ENCODE results near the gene DACT2. TPM values are rescaled to one million over a fixed set of nuclear protein-coding genes. Genes with fewer than 3 reads are reported as not detected.
"Not testable (repeated sequence)": the region's sequence is repeated elsewhere in the genome, so short reads cannot be mapped to it uniquely, and the experiment has no call there.

The DACT2 gene
- polyA plus RNA-seq, 1 experiment: not detected

GRCh38 chr6:168291450-168291849, 28.1 kb downstream of the DACT2 start:
- no peak for DNase-seq (ENCODE audit: low read depth, low spot score)
- no peak overlapping the region for H3K4me3 ChIP-seq (ENCODE audit: low read depth, low read length)
- TF ChIP-seq, protein P1, sequence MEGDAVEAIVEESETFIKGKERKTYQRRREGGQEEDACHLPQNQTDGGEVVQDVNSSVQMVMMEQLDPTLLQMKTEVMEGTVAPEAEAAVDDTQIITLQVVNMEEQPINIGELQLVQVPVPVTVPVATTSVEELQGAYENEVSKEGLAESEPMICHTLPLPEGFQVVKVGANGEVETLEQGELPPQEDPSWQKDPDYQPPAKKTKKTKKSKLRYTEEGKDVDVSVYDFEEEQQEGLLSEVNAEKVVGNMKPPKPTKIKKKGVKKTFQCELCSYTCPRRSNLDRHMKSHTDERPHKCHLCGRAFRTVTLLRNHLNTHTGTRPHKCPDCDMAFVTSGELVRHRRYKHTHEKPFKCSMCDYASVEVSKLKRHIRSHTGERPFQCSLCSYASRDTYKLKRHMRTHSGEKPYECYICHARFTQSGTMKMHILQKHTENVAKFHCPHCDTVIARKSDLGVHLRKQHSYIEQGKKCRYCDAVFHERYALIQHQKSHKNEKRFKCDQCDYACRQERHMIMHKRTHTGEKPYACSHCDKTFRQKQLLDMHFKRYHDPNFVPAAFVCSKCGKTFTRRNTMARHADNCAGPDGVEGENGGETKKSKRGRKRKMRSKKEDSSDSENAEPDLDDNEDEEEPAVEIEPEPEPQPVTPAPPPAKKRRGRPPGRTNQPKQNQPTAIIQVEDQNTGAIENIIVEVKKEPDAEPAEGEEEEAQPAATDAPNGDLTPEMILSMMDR (IDR thresholded peaks at IDR 0.05; ENCODE audit: low read depth, low read length): no peak
- ChIA-PET POLR2A (no interaction called here), CTCF (no interaction called here)
- peaks cover 33% of the 10 kb centered on the region for H3K9me3 ChIP-seq (ENCODE audit: control insufficient read depth, insufficient read depth, low read length)
- H3K27ac ChIP-seq (ENCODE audit: low read depth, low read length): no peak overlapping the region
- H3K27me3 ChIP-seq (ENCODE audit: control insufficient read depth, insufficient read depth, low read length): no peaks in the 10 kb centered on the region

- H3K9me3 ChIP-seq (ENCODE audit: control insufficient read depth, insufficient read depth, low read length): peaks cover 43% of the 10 kb centered on the region
- TF ChIP-seq, protein P1 (IDR thresholded peaks at IDR 0.05; ENCODE audit: low read depth, low read length): no peak
- H3K27me3 ChIP-seq (ENCODE audit: control insufficient read depth, insufficient read depth, low read length): no peaks in the 10 kb centered on the region
- DNase-seq (ENCODE audit: low read depth, low spot score): no peak
- no peak overlapping the region for H3K27ac ChIP-seq (ENCODE audit: low read depth, low read length)
- POLR2A ChIA-PET: no interaction called here
- no peak overlapping the region for H3K4me3 ChIP-seq (ENCODE audit: low read depth, low read length)
- CTCF ChIA-PET: no interaction called here
These were observed 29.5 kb downstream of the DACT2 start for GRCh38 chr6:168290095-168290494.

- DNase-seq (ENCODE audit: low read depth, low spot score): no peak
- Histone ChIP-seq H3K27ac (ENCODE audit: low read depth, low read length) (no peak overlapping the region), H3K4me3 (ENCODE audit: low read depth, low read length) (no peak overlapping the region), H3K9me3 (ENCODE audit: control insufficient read depth, insufficient read depth, low read length) (peaks cover 41% of the 10 kb centered on the region), H3K27me3 (ENCODE audit: control insufficient read depth, insufficient read depth, low read length) (no peaks in the 10 kb centered on the region)
- TF ChIP-seq, protein P1 (IDR thresholded peaks at IDR 0.05; ENCODE audit: low read depth, low read length): no peak
- ChIA-PET CTCF (no interaction called here), POLR2A (no interaction called here)
These were observed 30.0 kb downstream of the DACT2 start for GRCh38 chr6:168289571-168289962.

- TF ChIP-seq, protein P1 (IDR thresholded peaks at IDR 0.05; ENCODE audit: low read depth, low read length): no peak
These were observed 30.6 kb downstream of the DACT2 start for GRCh38 chr6:168288781-168289570.

DNA sequence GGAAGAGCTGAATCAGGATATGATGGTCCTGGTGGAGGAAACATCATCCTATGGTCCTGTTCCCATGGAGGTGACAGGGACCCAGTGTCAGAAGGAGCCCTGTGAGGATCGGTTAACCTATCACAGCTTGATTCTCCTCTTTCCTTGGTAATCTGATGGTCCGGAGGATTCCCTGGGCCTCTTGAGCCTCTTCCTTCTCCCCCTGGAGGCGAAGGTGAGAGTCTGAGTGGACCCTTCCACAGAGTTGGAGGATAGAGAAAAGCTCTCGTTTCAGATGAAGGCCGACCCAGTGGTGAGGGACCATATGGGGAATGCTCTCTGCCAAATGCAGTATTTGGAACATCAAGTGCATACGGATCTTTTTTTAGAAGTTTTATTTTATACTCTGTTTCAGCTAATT, 32.1 kb downstream of the DACT2 start:
- peaks cover 52% of the 10 kb centered on the region for H3K9me3 ChIP-seq (ENCODE audit: control insufficient read depth, insufficient read depth, low read length)
- H3K27ac ChIP-seq (ENCODE audit: low read depth, low read length); H3K27me3 ChIP-seq (ENCODE audit: control insufficient read depth, insufficient read depth, low read length); CTCF ChIA-PET; POLR2A ChIA-PET; DNase-seq (ENCODE audit: low read depth, low spot score); H3K4me3 ChIP-seq (ENCODE audit: low read depth, low read length): not testable (repeated sequence)

More at GRCh38 chr6:168288781-168289570, 30.6 kb downstream of the DACT2 start:
- DNase-seq (ENCODE audit: low read depth, low spot score): no peak
- ChIA-PET CTCF (no interaction called here), POLR2A (no interaction called here)
- Histone ChIP-seq H3K27me3 (ENCODE audit: control insufficient read depth, insufficient read depth, low read length) (no peaks in the 10 kb centered on the region), H3K4me3 (ENCODE audit: low read depth, low read length) (no peak overlapping the region), H3K27ac (ENCODE audit: low read depth, low read length) (no peak overlapping the region), H3K9me3 (ENCODE audit: control insufficient read depth, insufficient read depth, low read length) (peaks cover 44% of the 10 kb centered on the region)

DNA sequence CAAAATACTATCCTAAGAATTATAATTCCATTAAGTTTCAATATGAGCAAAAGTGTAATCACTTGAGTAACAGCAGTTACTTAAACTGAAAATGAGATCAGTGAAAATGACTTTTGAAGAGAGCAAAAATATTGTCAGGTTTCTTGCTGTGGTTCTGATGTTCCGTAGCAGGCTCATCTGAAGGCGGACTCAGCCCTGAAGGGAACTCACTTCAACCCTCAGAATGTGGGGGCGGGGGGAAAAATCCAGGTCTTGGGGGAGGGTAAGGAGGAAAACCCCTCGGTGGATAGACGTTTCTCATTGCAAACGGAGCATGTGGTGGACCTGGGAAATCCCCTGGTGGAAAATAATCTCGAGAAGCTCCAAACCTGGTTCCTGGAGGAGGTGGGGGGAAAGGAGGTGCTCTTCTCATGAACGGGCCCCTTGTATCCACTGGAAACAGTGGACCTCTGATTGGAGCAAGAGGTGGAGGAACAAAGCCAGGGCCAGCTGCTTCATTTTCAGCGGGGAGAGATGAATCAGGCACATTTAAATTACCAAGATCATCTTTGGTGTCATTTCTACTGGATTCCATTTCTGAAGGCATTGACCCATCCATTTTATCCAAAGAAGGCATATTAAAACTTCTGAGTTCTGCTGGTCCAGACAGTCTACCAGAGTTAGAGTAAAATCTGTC, 32.7 kb downstream of the DACT2 start:
- H3K4me3 ChIP-seq (ENCODE audit: low read depth, low read length); DNase-seq (ENCODE audit: low read depth, low spot score); CTCF ChIA-PET; POLR2A ChIA-PET; H3K27ac ChIP-seq (ENCODE audit: low read depth, low read length); H3K27me3 ChIP-seq (ENCODE audit: control insufficient read depth, insufficient read depth, low read length): not testable (repeated sequence)
- peaks cover 57% of the 10 kb centered on the region for H3K9me3 ChIP-seq (ENCODE audit: control insufficient read depth, insufficient read depth, low read length)

All from AG04450 (cell line).